Vagina (tissue), 2 donors: ENCODE results near the gene CD226. TPM values are rescaled to one million over a fixed set of nuclear protein-coding genes. Genes with fewer than 3 reads are reported as not detected.
"Not testable (repeated sequence)": the region's sequence is repeated elsewhere in the genome, so short reads cannot be mapped to it uniquely, and the experiment has no call there.

Experiments
- DNase-seq, 2 donors: peaks; one replicate each; pipeline ENCODE4 v3.0.0-alpha.2; 2017; ENCODE audit errors: extremely low spot score in 2 of 2
- H3K27ac ChIP-seq: fragments of 200-600 bp; sonication (generic); one replicate; pipeline ENCODE4 v1.5.1; 2019
- H3K27me3 ChIP-seq: fragments of 200-600 bp; sonication (generic); one replicate; pipeline ENCODE4 v1.5.1; 2019
- H3K36me3 ChIP-seq, 2 donors: fragments of 200-600 bp; sonication (generic); one replicate each; pipeline ENCODE4 v1.5.1; 2017 to 2019
- H3K4me1 ChIP-seq: fragments of 200-600 bp; sonication (generic); one replicate; pipeline ENCODE4 v1.5.1; 2019
- H3K4me3 ChIP-seq, 2 donors: fragments of 200-600 bp; sonication (generic); 1 replicate in 1 of 2; 2 replicates in 1 of 2; pipeline ENCODE4 v1.5.1; 2016 to 2019
- H3K9me3 ChIP-seq: fragments of 200-600 bp; sonication (generic); one replicate; pipeline ENCODE4 v1.5.1; 2019
- CTCF ChIP-seq, 3 experiments: fragments of 450-650 bp in 2 of 3; fragments of 200-600 bp in 1 of 3; sonication (generic) in 1 of 3; IDR thresholded peaks; one replicate each; pipeline ENCODE4 v1.5.1; 2017 to 2019; ENCODE audit warnings: antibody characterized with exemption in 3 of 3, mild to moderate bottlenecking in 2 of 3, moderate library complexity in 2 of 3
- POLR2A ChIP-seq, 2 donors: fragments of 450-650 bp; IDR thresholded peaks; one replicate each; pipeline ENCODE4 v1.6.1; 2017; ENCODE audit warnings: antibody characterized with exemption in 2 of 2, mild to moderate bottlenecking in 2 of 2, moderate library complexity in 2 of 2
- POLR2AphosphoS5 ChIP-seq, 2 donors: sonication (generic); formaldehyde crosslinking; IDR thresholded peaks; one replicate each; pipeline ENCODE4 v1.9.0; 2017; ENCODE audit warnings: antibody characterized with exemption in 2 of 2, mild to moderate bottlenecking in 2 of 2, low read depth in 1 of 2; ENCODE audit not compliant: insufficient read depth in 1 of 2
- intact Hi-C: fragments of 100-400 bp; cut with DNase I; formaldehyde crosslinking; loops from one replicate; pipeline ENCODE4 v1.15.1; 2023
- total RNA-seq: library from RNA; depleted of rRNA; stranded (reverse); fragments of >200 nt; gene quantifications from one replicate; pipeline ENCODE4 v1.2.3, GENCODE V29; 2016

Gene CD226
- total RNA-seq, 1 donor from 2014 or later: 6.4 TPM

GRCh38 chr18:69840001-69840400 lies 107.7 kb downstream of the CD226 start:
- H3K9me3 ChIP-seq: no peaks in the 10 kb centered on the region
- intact Hi-C loops: no loop called here
- no peak for DNase-seq
- no peak overlapping the region for H3K4me3 ChIP-seq
- H3K4me1 ChIP-seq: no peaks in the 10 kb centered on the region
- TF ChIP-seq POLR2A (IDR thresholded peaks at IDR 0.05): no peak
- TF ChIP-seq POLR2AphosphoS5 (IDR thresholded peaks at IDR 0.05; ENCODE audit: insufficient read depth in 1 of 2, low read depth in 1 of 2): no peak
- no peak for TF ChIP-seq CTCF (IDR thresholded peaks at IDR 0.05)
- H3K27me3 ChIP-seq: no peaks in the 10 kb centered on the region
- H3K36me3 ChIP-seq: no peaks in the 10 kb centered on the region
- H3K27ac ChIP-seq: no peak overlapping the region

GRCh38 chr18:69839497-69839896 lies 108.2 kb downstream of the CD226 start:
- Histone ChIP-seq H3K4me3 (no peak overlapping the region), H3K36me3 (no peaks in the 10 kb centered on the region), H3K27ac (no peak overlapping the region), H3K27me3 (no peaks in the 10 kb centered on the region), H3K9me3 (no peaks in the 10 kb centered on the region), H3K4me1 (no peaks in the 10 kb centered on the region)
- DNase-seq: no peak
- intact Hi-C loops: no loop called here
- no peak for TF ChIP-seq POLR2AphosphoS5 (IDR thresholded peaks at IDR 0.05; ENCODE audit: insufficient read depth in 1 of 2, low read depth in 1 of 2)
- no peak for TF ChIP-seq CTCF (IDR thresholded peaks at IDR 0.05)
- no peak for TF ChIP-seq POLR2A (IDR thresholded peaks at IDR 0.05)

GRCh38 chr18:69838620-69839411 lies 108.9 kb downstream of the CD226 start:
- TF ChIP-seq POLR2A (IDR thresholded peaks at IDR 0.05) (no peak), POLR2AphosphoS5 (IDR thresholded peaks at IDR 0.05; ENCODE audit: insufficient read depth in 1 of 2, low read depth in 1 of 2) (no peak), CTCF (IDR thresholded peaks at IDR 0.05) (no peak)

GRCh38 chr18:69838003-69838402 lies 109.7 kb downstream of the CD226 start:
- Histone ChIP-seq H3K27ac (no peak overlapping the region), H3K27me3 (no peaks in the 10 kb centered on the region), H3K4me1 (no peaks in the 10 kb centered on the region), H3K9me3 (no peaks in the 10 kb centered on the region), H3K4me3 (no peak overlapping the region), H3K36me3 (no peaks in the 10 kb centered on the region)
- intact Hi-C loops: no loop called here
- TF ChIP-seq POLR2AphosphoS5 (IDR thresholded peaks at IDR 0.05; ENCODE audit: insufficient read depth in 1 of 2, low read depth in 1 of 2) (no peak), POLR2A (IDR thresholded peaks at IDR 0.05) (no peak), CTCF (IDR thresholded peaks at IDR 0.05) (no peak)
- DNase-seq: no peak

More at GRCh38 chr18:69838620-69839411, 108.9 kb downstream of the CD226 start:
- no peak overlapping the region for H3K4me3 ChIP-seq
- H3K36me3 ChIP-seq: no peaks in the 10 kb centered on the region
- no peaks in the 10 kb centered on the region for H3K4me1 ChIP-seq
- H3K27me3 ChIP-seq: no peaks in the 10 kb centered on the region
- no peaks in the 10 kb centered on the region for H3K9me3 ChIP-seq
- DNase-seq: no peak
- intact Hi-C loops: no loop called here
- H3K27ac ChIP-seq: no peak overlapping the region

GRCh38 chr18:69834980-69835379 lies 112.7 kb downstream of the CD226 start:
- intact Hi-C loops, DNase-seq: not testable (repeated sequence)

More at GRCh38 chr18:69834980-69835379, 112.7 kb downstream of the CD226 start:
- H3K36me3 ChIP-seq, H3K4me3 ChIP-seq, H3K27ac ChIP-seq, H3K9me3 ChIP-seq, H3K4me1 ChIP-seq, H3K27me3 ChIP-seq: not testable (repeated sequence)
